Measurements from ENCODE around the gene HEY2. TPM values are rescaled to one million over a fixed set of nuclear protein-coding genes. Genes with fewer than 3 reads are reported as not detected.
"Not testable (repeated sequence)": the region's sequence is repeated elsewhere in the genome, so short reads cannot be mapped to it uniquely, and the experiment has no call there.

HEY2 gene
- total RNA-seq, 2 donors from 2014 or later: 0.09 TPM; not detected in 1

DNA sequence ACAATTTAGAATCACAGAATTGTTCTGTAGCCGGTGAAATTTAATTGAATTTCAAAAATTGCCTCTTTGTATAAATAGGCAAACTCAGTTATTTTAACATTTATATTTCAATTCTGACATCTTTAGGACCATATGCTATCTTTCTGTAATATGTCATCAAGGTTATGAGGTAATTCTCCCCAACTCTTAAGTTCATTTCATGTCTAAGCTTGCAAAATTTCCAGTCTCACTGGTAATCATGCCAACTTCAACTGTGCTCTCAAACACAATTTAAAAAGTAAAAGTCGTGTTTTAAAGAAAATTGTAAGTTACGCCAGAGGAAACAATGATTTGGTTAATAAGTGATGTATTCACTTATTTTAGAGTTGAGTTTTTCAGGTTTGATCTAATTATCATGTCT lies 42.7 kb downstream of the HEY2 start:
- Mint-ChIP-seq H3K4me1 (peaks cover 38% of the 10 kb centered on the region), H3K9me3 (no peaks in the 10 kb centered on the region), H3K27me3 (no peaks in the 10 kb centered on the region), H3K4me3 (peak overlapping the region; percentile 92), H3K36me3 (ENCODE audit: low read depth) (peaks cover 44% of the 10 kb centered on the region), H3K27ac (peak overlapping the region; percentile 93)
- ATAC-seq (replicated peaks): no peak

DNA sequence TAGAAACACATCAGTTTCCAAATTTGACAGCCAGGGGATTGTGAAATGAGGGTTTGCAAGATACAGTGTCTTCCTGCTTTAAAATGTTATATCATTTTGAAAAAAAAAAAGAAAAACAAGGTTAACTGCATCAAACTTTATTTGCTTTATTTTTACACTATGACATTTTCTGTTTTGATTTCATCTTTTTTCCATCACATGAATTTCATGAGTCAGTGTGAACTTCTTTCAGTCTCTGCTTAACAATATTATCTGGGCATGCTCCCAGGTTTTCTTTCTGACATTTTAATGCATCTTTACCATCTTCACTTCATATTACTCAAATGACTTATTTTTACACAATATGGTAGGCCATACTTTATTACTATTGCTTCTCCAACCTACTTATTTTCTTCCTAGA lies 43.2 kb downstream of the HEY2 start:
- H3K4me3 Mint-ChIP-seq: peak overlapping the region; percentile 92
- no peaks in the 10 kb centered on the region for H3K27me3 Mint-ChIP-seq
- peak overlapping the region; percentile 93 for H3K27ac Mint-ChIP-seq
- peaks cover 42% of the 10 kb centered on the region for H3K4me1 Mint-ChIP-seq
- peaks cover 45% of the 10 kb centered on the region for H3K36me3 Mint-ChIP-seq (ENCODE audit: low read depth)
- H3K9me3 Mint-ChIP-seq: no peaks in the 10 kb centered on the region
- no peak for ATAC-seq (replicated peaks)

DNA sequence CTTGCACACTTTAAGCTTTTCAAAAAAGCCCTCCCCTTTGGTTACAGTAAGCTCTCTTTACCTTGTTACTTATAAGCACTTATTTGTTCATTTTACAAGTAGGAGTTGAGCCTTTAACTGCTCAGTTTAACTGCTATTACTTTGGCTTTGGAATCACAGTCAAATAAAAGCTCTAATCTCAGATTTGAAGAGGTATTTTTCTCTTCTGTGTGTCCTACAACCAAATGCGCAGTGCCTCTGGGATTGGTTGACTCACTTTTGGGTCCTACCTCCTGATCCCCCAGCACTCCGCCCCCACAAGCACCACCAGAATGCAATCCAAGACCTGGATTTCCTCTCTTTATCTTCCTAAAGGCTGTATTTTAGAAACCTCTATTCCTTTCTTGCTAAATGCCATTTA lies 43.8 kb downstream of the HEY2 start:
- ATAC-seq (replicated peaks): no peak
- Mint-ChIP-seq H3K4me1 (peaks cover 42% of the 10 kb centered on the region), H3K36me3 (ENCODE audit: low read depth) (peaks cover 50% of the 10 kb centered on the region), H3K27me3 (no peaks in the 10 kb centered on the region), H3K9me3 (no peaks in the 10 kb centered on the region), H3K27ac (peak overlapping the region; percentile 93), H3K4me3 (peak overlapping the region; percentile 92)

DNA sequence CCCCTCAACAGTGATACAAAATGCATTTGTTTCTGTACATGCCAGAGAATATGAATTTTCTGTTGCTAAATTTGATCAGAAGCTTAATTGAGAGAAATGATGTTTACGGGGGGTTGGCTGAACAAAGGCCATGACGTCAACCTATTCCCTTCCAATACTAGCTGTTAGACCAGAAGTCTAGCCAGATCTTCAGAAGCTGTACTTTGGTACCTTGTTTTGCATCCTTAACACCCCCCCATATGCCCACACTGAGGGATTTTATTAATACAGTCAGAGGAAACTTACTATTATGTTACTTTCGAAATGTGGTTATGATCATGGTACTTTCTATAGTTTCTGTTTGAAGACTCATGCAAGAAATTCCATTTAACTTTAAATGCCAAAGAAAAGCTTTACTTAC lies 44.4 kb downstream of the HEY2 start:
- Mint-ChIP-seq H3K4me1 (peaks cover 44% of the 10 kb centered on the region), H3K27ac (peak overlapping the region; percentile 93), H3K9me3 (no peaks in the 10 kb centered on the region), H3K27me3 (no peaks in the 10 kb centered on the region), H3K36me3 (ENCODE audit: low read depth) (peaks cover 53% of the 10 kb centered on the region), H3K4me3 (peak overlapping the region; percentile 92)
- ATAC-seq (replicated peaks): peak; percentile 32

DNA sequence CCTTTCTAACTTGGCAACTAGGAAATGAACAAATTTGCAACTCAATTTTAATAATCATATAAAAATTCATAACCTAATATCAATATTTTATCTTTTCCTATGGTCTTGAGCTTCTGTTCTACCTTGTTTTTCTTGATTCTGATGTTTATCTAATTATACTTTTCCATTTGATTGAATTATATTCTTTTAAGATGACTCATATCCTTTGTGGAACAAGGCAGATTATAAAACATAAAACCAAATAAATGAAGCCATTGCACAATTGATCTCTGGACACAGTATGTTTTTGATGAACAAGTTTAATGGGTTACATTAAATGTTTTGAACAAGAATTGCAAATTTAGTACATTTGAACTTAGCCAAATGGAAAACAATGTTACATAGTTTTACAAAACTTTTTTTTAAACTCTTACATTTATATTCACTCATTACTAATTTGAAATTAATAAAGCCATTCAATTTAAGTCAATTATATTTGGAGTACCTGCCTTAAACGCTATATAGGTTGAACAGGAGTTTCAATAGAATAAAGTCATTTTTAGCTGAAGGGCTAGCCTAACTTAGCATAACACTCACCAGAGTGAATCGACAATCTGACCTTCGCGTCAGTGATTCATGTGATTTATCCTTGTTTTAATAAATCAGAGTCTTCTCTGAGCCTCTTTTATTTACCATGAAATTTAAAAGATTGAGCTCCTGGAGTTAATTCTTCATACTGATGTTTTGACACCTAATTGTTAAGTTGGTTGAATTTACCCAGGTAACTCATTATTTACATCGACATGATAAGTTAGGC lies 45.1 kb downstream of the HEY2 start:
- Mint-ChIP-seq H3K27ac (no peak overlapping the region), H3K36me3 (ENCODE audit: low read depth) (peaks cover 54% of the 10 kb centered on the region), H3K9me3 (no peaks in the 10 kb centered on the region), H3K27me3 (no peaks in the 10 kb centered on the region), H3K4me3 (peak overlapping the region; percentile 92), H3K4me1 (peaks cover 42% of the 10 kb centered on the region)
- no peak for ATAC-seq (replicated peaks)

DNA sequence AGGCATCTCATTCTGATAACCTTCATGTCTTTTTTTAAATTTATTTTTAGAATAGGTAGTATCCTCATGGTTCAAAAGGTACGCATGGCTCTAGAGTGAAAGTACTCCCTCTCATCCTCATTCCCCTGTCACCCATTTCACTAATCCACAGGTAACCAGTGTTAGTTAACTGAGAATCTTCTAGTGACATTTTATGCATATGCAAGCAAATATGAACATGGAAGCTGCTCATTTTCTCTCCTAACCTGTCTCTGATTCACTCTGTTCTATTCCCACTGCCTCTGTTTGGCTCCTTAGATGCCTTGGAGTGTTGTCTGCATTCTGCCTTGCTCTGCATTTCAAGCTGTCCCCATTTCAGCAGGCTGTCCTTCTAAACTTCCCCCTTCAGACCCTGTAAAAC lies 45.9 kb downstream of the HEY2 start:
- Mint-ChIP-seq H3K27ac (no peak overlapping the region), H3K4me1 (peaks cover 43% of the 10 kb centered on the region)

DNA sequence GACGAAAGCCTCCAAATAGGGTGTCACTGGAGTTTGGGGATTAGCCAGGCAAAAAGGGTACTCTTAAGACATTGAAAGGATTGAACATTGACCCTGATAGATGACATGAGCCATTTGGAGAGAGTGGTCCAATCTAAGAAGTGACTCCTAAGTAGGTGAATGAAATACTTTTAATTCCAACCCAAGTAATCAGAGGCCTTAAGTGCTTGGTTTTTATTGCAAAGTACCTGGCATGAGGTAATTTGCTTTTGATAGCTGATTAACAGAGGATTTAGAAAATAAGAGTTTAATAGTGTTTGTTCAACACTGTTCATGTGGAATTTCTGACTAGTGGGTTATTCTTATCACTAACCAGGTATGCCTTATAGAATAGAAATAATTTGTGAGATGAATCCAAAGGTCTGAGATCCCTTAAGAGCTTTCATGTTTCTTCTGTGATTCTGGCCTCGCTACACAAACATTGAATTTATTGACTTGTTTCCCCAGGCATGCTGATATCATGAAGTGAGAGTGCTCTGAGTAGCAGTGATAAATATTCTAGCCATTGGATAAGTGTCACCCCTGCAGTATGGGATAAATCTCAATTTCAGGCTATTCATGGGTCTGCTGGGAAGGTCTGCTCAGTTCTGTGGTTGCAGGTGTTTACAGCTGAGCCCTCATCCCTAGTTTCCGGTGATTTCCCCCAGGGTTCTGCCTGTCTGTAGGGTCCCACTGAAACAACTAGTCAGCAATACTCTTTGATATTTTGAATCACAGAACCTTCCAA lies 47.9 kb downstream of the HEY2 start:
- Mint-ChIP-seq H3K4me1 (peaks cover 50% of the 10 kb centered on the region), H3K4me3 (no peak overlapping the region)
- no peak for ATAC-seq (replicated peaks)

More for the DNA sequence above, 45.9 kb downstream of the HEY2 start:
- H3K4me3 Mint-ChIP-seq: no peak overlapping the region
- ATAC-seq (replicated peaks): no peak
- H3K36me3 Mint-ChIP-seq (ENCODE audit: low read depth): peaks cover 57% of the 10 kb centered on the region
- no peaks in the 10 kb centered on the region for H3K9me3 Mint-ChIP-seq
- no peaks in the 10 kb centered on the region for H3K27me3 Mint-ChIP-seq

DNA sequence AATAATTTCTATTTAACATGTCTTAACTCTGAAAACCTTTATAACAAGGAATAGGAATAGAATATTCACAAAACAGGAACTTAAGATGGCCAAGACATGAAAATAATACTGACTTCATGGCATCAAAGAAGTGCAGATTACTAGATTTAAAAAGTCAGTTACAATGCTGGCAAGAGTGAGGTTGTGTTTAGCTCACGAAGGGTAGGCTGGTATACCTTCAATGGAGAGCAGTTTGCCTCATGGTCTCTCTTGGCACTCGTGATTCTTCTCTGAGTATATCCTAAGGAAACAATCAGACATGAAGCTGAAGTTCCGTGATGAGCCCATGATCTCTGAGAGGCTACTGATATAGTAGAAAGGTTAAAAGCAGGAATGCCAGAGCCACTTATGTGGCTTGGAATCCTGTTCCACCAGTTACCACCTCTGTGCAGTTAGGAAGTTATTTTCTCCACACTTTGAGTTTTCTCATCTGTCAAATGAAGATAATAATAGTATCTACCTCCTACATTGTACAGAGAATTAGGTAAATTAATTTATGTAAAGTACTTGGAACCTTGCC lies 48.5 kb downstream of the HEY2 start:
- no peak overlapping the region for H3K27ac Mint-ChIP-seq
- no peak for ATAC-seq (replicated peaks)
- H3K36me3 Mint-ChIP-seq (ENCODE audit: low read depth): peaks cover 58% of the 10 kb centered on the region
- no peaks in the 10 kb centered on the region for H3K27me3 Mint-ChIP-seq
- H3K4me1 Mint-ChIP-seq: peaks cover 50% of the 10 kb centered on the region
- H3K9me3 Mint-ChIP-seq: no peaks in the 10 kb centered on the region
- no peak overlapping the region for H3K4me3 Mint-ChIP-seq

More for the DNA sequence above, 47.9 kb downstream of the HEY2 start:
- H3K36me3 Mint-ChIP-seq (ENCODE audit: low read depth): peaks cover 61% of the 10 kb centered on the region
- H3K27me3 Mint-ChIP-seq: no peaks in the 10 kb centered on the region
- no peaks in the 10 kb centered on the region for H3K9me3 Mint-ChIP-seq
- H3K27ac Mint-ChIP-seq: no peak overlapping the region

DNA sequence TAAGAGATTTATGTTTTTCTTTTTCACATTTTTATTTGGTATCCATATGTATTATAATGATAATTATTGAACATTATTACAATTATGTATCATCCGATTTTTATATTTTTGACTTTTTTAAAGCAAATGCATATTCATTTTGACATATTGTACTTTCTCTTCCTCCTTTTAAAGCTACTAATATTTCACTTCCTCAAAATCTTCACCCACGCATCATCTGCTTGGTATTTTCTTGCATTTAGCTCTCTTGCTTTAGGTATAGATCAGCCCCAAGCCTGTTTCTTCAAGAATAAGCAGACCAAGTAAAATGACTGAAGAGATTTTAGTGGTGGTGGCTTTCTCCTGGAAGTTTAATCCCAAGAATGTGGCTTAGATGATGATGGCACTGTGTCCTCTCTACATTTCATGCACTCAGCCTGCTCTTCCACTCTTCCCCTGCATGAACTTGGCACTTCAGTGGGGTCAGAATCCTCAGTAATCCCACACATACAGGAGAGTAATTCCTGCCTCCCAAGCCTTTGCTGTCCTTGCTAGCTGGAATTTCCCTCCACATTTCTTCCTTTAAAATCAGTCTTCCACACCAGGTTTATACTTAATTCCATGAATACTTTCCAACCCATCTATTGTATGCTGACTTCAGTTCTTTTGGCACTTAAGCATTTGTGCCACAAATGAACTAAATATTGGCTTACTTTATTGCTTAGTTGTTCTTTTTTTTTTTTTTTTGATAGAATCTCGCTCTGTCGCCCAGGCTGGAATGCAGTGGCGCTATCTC lies 49.5 kb downstream of the HEY2 start:
- no peaks in the 10 kb centered on the region for H3K27me3 Mint-ChIP-seq
- H3K4me1 Mint-ChIP-seq: peaks cover 47% of the 10 kb centered on the region
- H3K4me3 Mint-ChIP-seq: no peak overlapping the region
- H3K27ac Mint-ChIP-seq: no peak overlapping the region
- H3K9me3 Mint-ChIP-seq: no peaks in the 10 kb centered on the region
- peaks cover 57% of the 10 kb centered on the region for H3K36me3 Mint-ChIP-seq (ENCODE audit: low read depth)
- no peak for ATAC-seq (replicated peaks)

DNA sequence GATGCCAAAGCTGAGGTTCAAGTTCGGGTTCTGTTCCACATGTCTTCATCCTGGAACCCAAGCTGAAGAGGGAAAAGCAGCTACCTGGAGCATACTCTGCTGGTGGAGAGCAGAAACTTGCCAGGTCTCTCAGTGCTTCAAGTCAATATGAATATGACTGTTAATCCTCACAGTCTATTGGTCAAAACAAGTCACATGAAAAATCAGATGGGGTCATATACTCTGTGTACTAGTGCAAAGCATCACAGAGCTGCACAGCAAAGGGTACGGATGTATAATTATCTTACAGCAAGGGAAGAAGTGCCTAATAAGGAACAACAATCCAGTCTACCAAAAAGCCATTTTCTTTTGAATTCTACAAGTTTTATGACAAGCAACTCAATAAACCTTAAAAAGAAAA lies 53.0 kb downstream of the HEY2 start:
- Mint-ChIP-seq H3K36me3 (ENCODE audit: low read depth) (peaks cover 63% of the 10 kb centered on the region), H3K4me3 (no peak overlapping the region), H3K27me3 (no peaks in the 10 kb centered on the region), H3K4me1 (peaks cover 49% of the 10 kb centered on the region), H3K9me3 (no peaks in the 10 kb centered on the region), H3K27ac (peak overlapping the region; percentile 63)
- ATAC-seq (replicated peaks): no peak

DNA sequence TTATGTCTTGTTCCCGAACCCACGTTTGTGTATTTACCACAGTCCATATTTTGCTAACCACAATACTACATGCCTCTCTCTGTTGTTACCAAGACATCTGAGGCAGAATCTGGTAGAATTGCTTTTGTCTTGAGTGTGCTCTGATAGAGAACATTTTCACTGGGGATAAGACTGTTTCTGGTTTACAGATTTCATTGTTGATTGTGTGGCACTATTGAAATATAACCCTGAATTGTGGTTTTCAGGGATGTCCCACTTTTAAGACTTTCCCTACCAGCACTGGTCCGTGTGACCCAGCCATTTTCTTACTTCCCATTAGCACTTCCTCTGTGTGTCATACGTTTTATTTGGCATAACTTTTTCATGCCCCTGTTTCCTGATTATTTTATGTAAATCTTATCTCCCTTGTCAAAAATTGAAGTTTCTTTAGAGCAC lies 53.5 kb downstream of the HEY2 start:
- no peaks in the 10 kb centered on the region for H3K9me3 Mint-ChIP-seq
- H3K27me3 Mint-ChIP-seq: no peaks in the 10 kb centered on the region
- peak overlapping the region; percentile 24 for H3K4me3 Mint-ChIP-seq
- peaks cover 52% of the 10 kb centered on the region for H3K4me1 Mint-ChIP-seq
- no peak for ATAC-seq (replicated peaks)
- H3K36me3 Mint-ChIP-seq (ENCODE audit: low read depth): peaks cover 63% of the 10 kb centered on the region
- H3K27ac Mint-ChIP-seq: peak overlapping the region; percentile 62

DNA sequence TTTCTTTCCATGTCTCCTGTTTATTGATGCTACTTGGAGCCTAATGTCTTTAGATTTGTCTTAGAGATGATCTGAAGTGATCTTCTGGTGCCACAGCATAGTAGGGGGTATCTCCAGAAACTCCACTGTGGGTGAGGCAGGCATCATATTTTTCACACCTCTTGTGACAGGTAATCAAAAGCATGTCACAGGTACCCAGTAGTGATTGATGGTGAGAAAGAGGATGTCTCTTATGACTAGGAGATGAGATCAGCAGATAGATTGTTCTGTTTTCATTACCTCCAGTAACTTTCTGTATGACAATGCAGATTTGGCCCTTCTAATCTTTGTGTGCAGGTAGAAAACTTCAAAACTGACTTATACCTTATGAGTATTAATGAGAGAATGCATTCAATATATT lies 54.8 kb downstream of the HEY2 start:
- ATAC-seq (replicated peaks): peak; percentile 82
- peaks cover 62% of the 10 kb centered on the region for H3K4me1 Mint-ChIP-seq
- no peaks in the 10 kb centered on the region for H3K9me3 Mint-ChIP-seq
- H3K4me3 Mint-ChIP-seq: peak overlapping the region; percentile 46
- H3K27me3 Mint-ChIP-seq: no peaks in the 10 kb centered on the region
- peak overlapping the region; percentile 62 for H3K27ac Mint-ChIP-seq
- peaks cover 67% of the 10 kb centered on the region for H3K36me3 Mint-ChIP-seq (ENCODE audit: low read depth)

DNA sequence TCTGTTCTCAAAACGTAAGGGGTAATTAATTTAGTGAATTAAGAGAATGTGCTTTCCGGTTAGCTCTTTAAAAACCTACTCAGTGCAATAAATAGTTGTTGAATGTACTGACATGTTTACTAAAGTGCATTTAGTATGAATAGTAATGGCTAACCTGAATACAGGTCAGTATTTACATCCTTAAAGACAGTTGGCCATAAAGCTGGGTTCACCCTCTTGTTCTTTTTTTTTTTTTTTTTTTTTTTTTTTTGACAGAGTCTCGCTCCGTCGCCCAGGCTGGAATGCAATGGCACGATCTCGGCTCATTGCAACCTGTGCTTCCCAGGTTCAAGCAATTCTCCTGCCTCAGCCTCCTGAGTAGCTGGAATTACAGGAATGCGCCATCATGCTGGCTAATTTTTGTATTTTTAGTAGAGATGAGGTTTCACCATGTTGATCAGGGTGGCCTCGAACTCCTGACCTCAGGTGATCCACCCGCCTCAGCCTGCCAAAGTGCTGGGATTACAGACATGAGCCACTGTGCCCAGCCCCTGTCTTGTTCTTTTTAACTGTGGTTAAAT lies 55.5 kb downstream of the HEY2 start:
- peaks cover 67% of the 10 kb centered on the region for H3K36me3 Mint-ChIP-seq (ENCODE audit: low read depth)
- not testable (repeated sequence) for H3K27ac Mint-ChIP-seq; H3K9me3 Mint-ChIP-seq; H3K4me3 Mint-ChIP-seq; ATAC-seq (replicated peaks); H3K27me3 Mint-ChIP-seq
- H3K4me1 Mint-ChIP-seq: peaks cover 59% of the 10 kb centered on the region

DNA sequence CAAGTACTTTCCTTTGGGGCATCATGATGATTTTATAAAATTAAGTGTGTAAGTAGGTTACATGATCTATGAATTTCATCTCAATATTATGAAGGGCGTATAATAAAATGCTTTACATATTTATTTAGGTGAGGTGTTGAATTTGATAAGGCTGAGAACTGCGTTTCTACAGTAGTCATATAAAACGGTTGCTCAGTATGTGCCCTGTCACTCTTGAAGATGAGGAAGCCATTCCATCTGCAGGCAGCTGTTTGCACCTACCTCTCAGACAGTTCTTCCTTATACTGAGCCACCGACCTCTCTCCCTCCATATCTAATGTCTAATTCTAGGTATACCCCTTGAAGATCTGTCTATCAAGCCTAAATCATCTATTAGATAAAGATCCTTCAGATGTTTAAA lies 57.4 kb downstream of the HEY2 start:
- peak overlapping the region; percentile 71 for H3K27ac Mint-ChIP-seq
- H3K9me3 Mint-ChIP-seq: no peaks in the 10 kb centered on the region
- H3K4me1 Mint-ChIP-seq: peaks cover 61% of the 10 kb centered on the region
- H3K4me3 Mint-ChIP-seq: peak overlapping the region; percentile 61
- peaks cover 62% of the 10 kb centered on the region for H3K36me3 Mint-ChIP-seq (ENCODE audit: low read depth)
- no peak for ATAC-seq (replicated peaks)
- H3K27me3 Mint-ChIP-seq: no peaks in the 10 kb centered on the region
